SU-DHL-6 (cell line): ENCODE results near the gene EIF4G1.

Experiments used
- EZH2phosphoT487 ChIP-seq: fragments of 200-600 bp; sonication (generic), shearing (Covaris generic); conservative IDR thresholded peaks from 2 replicates; pipeline ENCODE4 v1.6.1; 2018; ENCODE audit warnings: mild to moderate bottlenecking, antibody characterized with exemption, low read length, moderate library complexity, mixed read lengths
- TF ChIP-seq, protein P1 (sequence below): fragments of 200-600 bp; sonication (generic); IDR thresholded peaks from one replicate; pipeline ENCODE4 v1.5.1; 2017; ENCODE audit warnings: antibody characterized with exemption, mild to moderate bottlenecking, low read length, moderate library complexity; ENCODE audit not compliant: insufficient read depth, poor library complexity, severe bottlenecking

DNA sequence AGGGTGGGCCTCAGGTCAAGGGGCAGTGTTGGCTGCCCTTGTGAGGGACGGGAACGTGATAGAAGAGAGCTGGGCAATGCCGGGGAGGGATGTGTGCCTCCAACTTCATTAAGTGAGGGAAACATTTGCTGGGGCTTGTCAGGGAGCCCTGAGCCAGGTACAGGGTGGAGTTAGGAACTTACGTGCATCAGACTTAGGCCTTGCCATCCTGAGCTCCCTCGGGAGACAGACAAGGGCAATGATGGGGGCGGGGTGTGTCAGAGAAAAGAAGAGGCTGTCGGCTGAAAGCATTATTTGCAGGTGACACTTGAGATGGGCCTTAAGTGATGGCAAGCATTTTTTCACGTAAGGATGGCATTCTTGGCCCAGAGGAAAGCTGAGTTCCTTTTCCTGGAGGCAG is 24.6 kb downstream of the EIF4G1 start:
- TF ChIP-seq, protein P1, sequence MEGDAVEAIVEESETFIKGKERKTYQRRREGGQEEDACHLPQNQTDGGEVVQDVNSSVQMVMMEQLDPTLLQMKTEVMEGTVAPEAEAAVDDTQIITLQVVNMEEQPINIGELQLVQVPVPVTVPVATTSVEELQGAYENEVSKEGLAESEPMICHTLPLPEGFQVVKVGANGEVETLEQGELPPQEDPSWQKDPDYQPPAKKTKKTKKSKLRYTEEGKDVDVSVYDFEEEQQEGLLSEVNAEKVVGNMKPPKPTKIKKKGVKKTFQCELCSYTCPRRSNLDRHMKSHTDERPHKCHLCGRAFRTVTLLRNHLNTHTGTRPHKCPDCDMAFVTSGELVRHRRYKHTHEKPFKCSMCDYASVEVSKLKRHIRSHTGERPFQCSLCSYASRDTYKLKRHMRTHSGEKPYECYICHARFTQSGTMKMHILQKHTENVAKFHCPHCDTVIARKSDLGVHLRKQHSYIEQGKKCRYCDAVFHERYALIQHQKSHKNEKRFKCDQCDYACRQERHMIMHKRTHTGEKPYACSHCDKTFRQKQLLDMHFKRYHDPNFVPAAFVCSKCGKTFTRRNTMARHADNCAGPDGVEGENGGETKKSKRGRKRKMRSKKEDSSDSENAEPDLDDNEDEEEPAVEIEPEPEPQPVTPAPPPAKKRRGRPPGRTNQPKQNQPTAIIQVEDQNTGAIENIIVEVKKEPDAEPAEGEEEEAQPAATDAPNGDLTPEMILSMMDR: no peak
- TF ChIP-seq EZH2phosphoT487: no peak
